Limb (tissue), 2 donors: Measurements from ENCODE around the gene LDAH.

Experiments
- DNase-seq, 2 donors: peaks; one replicate each; pipeline ENCODE4 v3.0.0-alpha.2; 2016; ENCODE audit errors: extremely low spot score in 2 of 2

The LDAH gene

GRCh38 chr2:20652673-20653575, 170.0 kb downstream of the LDAH start:
- no peak for DNase-seq

GRCh38 chr2:20652141-20652540, 170.8 kb downstream of the LDAH start:
- DNase-seq = no peak

DNA sequence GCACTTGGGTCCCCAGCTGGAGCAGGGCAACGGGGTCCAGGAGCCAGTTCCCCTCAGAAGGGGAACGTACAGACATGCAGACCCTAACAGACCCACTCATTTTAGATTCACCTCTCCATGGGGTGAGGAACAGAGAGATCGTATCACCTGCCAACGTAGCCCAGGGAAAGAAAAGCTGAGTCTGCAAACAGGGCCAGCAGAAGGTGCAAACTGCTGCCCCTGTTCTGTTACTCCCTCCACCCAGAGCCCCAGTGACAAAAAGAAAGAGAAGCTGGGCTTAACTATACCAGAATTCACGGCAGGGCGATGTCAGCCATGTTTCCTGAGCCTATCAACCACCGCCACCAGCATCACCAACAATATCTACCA, 171.2 kb downstream of the LDAH start:
- no peak for DNase-seq

- DNase-seq = peak; percentile 89 to 94
These were observed 171.8 kb downstream of the LDAH start, which contains the start of gene HS1BP3 for GRCh38 chr2:20650877-20651730. TSS of gene HS1BP3 (minus strand) at chr2:20651098. CDS start at chr2:20651063, 35 bp downstream.

DNA sequence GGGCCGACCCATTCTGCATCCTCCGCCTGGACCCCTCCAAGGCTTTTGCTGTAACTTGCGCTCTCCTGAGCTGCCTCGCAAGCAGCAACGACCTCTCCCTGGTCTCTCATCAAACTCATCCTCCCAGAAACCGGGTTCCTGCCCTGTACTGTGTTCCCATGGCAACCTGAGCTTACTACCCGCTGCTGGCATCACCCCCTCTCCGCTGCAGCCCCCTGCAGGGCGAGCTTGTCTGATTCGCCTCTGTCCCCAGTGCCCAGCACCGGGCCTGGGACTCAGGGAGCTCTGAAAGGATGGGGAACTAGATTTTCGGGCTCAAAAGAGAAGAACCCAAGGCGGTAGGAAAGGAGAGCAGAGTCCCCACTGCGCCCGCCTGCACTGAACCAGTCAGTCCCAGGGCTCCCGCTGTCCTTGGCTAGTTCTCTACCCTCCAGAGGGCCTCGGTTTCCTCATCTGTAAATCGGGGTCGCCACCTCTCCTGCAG, 172.5 kb downstream of the LDAH start:
- DNase-seq = no peak

GRCh38 chr2:20649976-20650375, 172.9 kb downstream of the LDAH start:
- DNase-seq = no peak

DNA sequence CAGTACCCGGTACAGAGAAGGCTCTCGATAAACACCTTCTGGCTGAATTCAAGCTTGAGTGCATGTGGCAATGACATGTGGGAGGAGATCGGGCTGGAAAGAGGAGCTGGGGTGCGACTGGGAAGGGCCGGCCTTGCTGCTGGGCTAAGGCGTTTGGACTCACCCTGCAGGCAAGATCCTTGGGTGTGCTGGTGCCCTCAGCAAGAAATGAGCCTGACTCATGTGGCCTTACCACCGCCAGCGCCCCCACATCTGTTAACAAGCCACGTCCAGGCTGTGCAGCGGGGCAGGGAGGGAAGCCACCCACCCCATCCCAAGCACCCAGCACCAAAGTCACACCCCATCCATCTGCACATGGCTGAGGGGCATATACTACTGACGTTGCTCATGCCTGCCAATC, 173.3 kb downstream of the LDAH start:
- DNase-seq = no peak

DNA sequence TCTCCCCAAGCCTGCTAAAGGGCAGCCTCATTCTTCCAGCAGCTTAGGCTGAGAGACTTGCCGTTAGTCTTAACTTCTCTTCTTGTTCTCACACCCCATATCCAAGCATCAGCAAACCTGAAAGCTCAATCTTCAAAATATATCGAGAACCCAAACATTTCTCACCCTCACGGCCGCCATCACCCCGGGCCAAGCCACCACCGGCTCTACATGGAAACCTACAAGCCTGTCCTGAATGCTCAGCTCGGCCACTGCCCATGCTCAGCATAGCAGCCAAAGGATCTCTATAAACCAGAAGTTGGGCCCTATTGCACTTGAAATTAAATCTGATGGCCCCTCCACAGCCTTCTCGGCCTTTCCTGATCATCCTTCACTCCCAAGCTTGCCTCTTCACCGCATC, 174.1 kb downstream of the LDAH start:
- no peak for DNase-seq

DNA sequence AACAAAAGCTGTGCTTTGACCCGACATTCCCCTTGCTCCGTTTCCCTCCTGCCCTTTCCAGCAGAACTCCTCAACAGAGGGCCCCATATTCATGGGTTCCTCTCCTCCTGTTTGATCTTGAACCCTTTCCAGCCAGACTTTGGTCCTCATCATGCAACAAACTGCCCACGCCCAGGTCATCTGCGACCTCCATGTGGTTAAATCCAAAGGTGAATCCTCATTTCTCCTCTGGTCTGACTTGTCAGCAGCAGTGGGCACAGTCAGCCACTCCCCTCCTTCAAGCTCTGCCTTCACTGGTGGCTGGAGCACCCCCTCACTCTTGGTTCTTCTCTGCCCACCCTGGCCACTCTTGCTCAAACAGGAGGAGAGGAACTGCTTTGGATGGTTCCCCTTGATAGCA, 174.7 kb downstream of the LDAH start:
- DNase-seq = no peak

DNA sequence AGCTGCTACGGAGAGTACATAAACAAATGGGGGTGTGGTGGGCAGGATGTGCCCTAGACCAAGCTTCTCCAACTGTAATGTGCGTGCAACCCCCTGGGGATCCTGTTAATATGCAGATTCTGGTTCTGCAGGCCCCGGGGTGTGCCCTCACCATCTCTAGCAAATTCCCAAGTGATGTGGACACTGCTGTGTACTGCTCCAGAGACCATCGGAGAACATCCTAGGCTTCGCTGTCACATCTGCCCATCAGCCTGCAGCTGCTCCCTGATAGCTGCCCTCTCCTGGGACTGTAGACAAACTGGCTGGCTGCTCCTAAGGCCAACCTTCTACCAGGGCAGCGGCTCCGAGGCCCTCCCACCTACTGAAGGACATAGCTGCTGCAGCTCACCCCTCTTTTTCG, 175.2 kb downstream of the LDAH start:
- no peak for DNase-seq

DNA sequence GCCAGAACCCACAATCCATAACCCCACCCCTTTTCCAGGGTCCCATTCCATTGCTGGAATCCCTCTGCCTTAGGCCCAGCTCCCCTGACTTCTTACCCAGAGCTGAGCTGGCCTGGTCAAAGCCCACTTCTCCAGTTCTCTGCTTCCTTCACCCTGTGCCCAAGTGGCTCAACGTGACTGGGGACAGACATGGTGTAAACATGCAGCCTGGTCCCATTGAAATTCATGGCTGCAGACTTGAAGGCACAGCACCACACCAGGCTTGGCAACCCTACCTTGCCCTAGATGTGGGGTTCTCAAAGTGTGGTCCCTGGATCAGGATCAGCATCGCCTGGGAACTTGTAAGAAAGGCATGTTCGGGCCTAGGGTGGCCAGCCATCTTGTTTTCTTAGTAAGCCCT, 175.7 kb downstream of the LDAH start:
- no peak for DNase-seq

- DNase-seq = no peak
These were observed 176.5 kb downstream of the LDAH start for GRCh38 chr2:20646446-20646845.

GRCh38 chr2:20645761-20646160, 177.1 kb downstream of the LDAH start:
- no peak for DNase-seq

- DNase-seq = no peak
These were observed 177.6 kb downstream of the LDAH start for GRCh38 chr2:20645301-20645701.

- no peak for DNase-seq
These were observed 179.1 kb downstream of the LDAH start for GRCh38 chr2:20643826-20644225.

GRCh38 chr2:20643060-20643459, 179.8 kb downstream of the LDAH start:
- no peak for DNase-seq

DNA sequence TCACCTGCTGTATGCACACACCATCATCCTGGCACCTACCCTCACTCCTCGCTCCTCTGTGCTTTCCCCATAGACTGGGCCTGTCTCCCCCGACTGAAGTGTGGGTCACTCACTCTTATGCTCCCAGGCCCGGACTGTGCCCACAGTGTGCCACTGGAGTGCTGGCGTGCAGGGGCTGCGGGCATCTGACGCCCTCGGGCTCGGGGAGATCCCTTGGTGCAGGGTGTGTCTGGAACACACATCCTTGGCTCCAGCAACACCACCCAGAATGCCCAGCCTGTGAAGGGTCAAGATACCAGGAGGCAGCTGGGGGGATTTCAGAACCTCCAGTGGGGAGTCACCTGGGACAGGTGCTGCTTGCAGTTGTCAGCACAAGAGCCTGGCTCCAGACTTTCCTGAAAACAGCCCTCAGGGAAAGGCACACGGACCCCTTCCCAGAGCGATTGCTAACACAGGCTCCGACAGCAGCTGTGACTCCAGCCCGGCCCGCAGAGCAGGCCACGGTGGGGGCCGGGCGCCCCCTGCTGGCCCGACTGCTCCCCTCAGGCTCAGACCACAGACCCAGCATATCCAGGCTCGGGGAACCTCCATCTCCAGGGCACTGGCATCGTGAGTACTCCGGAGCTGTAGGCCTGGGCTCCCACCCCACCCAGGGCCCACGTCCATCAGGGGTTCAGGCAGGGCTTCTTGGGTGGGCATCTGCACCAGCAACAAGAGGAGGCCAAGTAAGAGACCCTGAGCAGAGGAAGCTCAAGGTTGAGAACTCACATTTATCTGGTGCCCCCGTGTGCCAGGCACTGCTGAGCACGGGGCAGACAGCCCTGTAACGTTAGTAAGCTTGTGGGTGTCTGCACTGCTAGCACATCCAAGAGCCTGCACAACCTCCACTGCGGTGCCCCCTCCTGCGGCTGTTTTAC, 180.6 kb downstream of the LDAH start:
- DNase-seq = peak; percentile 76 to 92

DNA sequence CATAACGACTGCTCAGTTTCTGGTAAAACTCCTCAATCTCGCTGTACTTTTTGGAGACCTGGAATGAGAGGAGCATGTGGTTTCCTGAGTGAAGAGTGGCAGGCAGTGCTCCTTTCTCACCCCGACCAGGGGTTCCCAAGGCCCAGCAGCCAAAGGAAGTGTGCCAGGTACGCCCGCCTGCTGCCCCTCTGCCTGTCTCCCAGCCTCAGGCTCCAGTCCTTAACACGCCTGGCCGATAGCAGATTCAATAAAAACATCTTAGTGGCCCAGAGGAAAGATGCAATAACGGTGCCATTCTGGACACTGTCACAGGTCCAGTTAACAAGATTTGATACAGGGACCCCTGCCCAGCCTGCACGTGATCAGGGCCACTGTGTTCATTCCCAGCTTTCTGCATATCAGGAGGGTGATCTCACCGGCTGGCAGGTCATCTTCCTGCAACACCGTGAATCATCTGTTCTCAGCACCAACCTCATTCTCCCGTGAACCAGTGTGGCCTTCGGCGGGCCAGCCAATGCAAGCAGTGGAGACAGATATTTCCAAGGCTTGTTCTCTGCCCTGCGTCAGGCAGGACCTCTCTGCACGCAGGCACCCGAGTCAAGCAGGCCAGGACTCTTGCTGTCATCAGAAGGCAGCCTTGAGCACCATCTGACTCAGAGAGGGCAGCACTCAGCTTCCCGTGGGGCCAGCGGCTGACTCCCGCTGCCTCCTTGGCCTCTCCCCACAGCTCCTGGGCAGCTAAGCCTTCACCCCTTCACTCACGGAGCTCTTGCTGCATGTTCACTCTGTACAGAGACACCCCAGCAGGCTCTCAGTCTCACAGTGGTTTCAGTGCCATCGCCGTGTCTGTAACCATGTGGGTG, 181.5 kb downstream of the LDAH start:
- DNase-seq = no peak

GRCh38 chr2:20640411-20641122, 182.3 kb downstream of the LDAH start:
- DNase-seq = peak in 1 of 2 donors; percentile 55
